Suprapubic skin (tissue), 4 donors: ENCODE measurements around the gene ZP2. TPM values are rescaled to one million over a fixed set of nuclear protein-coding genes. Genes with fewer than 3 reads are reported as not detected.
"Not testable (repeated sequence)": the region's sequence is repeated elsewhere in the genome, so short reads cannot be mapped to it uniquely, and the experiment has no call there.

Experiments used
- DNase-seq, 2 donors: peaks; one replicate each; pipeline ENCODE4 v3.0.0-alpha.2; 2019; ENCODE audit warnings: low spot score in 2 of 2
- H3K27ac ChIP-seq: fragments of 200-600 bp; sonication (generic); one replicate; pipeline ENCODE4 v1.5.1; 2019
- H3K27me3 ChIP-seq: fragments of 200-600 bp; sonication (generic); one replicate; pipeline ENCODE4 v1.5.1; 2019
- H3K36me3 ChIP-seq: fragments of 200-600 bp; sonication (generic); one replicate; pipeline ENCODE4 v1.5.1; 2019
- H3K4me1 ChIP-seq: fragments of 200-600 bp; sonication (generic); one replicate; pipeline ENCODE4 v1.5.1; 2019
- H3K4me3 ChIP-seq: fragments of 200-600 bp; sonication (generic); one replicate; pipeline ENCODE4 v1.5.1; 2019; ENCODE audit warnings: mild to moderate bottlenecking
- H3K9me3 ChIP-seq: fragments of 200-600 bp; sonication (generic); one replicate; pipeline ENCODE4 v1.5.1; 2019
- CTCF ChIP-seq, 2 donors: fragments of 200-600 bp in 1 of 2; fragments of 450-650 bp in 1 of 2; sonication (generic) in 1 of 2; IDR thresholded peaks; one replicate each; pipeline ENCODE4 v1.5.1; 2016 to 2019; ENCODE audit warnings: antibody characterized with exemption in 2 of 2, mild to moderate bottlenecking in 1 of 2, moderate library complexity in 1 of 2
- EP300 ChIP-seq: sonication (generic); formaldehyde crosslinking; IDR thresholded peaks from one replicate; pipeline ENCODE4 v1.6.1; 2017; ENCODE audit warnings: antibody characterized with exemption
- POLR2A ChIP-seq, 2 donors: fragments of 450-650 bp; IDR thresholded peaks; one replicate each; pipeline ENCODE4 v1.6.1; 2017; ENCODE audit warnings: antibody characterized with exemption in 2 of 2, mild to moderate bottlenecking in 2 of 2, moderate library complexity in 2 of 2
- POLR2AphosphoS5 ChIP-seq, 3 donors: sonication (generic); formaldehyde crosslinking; IDR thresholded peaks; one replicate each; pipeline ENCODE4 v1.6.1; 2017; ENCODE audit warnings: antibody characterized with exemption in 3 of 3
- WGBS: methylation state at CpG from one replicate; pipeline ENCODE4 v1.1.5; 2018; 5-methylcytosine and 5-hydroxymethylcytosine counted together
- total RNA-seq, 4 donors: library from RNA; depleted of rRNA; stranded (reverse); fragments of >200 nt; gene quantifications; one replicate each; pipeline ENCODE4 v1.1.0, GENCODE V29; 2016

Gene ZP2
- total RNA-seq, 4 donors from 2014 or later, result not detected

GRCh38 chr16:21203155-21203797 lies 8.1 kb downstream of the ZP2 start:
- no peak for DNase-seq
- no peaks in the 10 kb centered on the region for H3K4me1 ChIP-seq
- H3K9me3 ChIP-seq, result no peaks in the 10 kb centered on the region
- H3K27me3 ChIP-seq, result peaks cover 9% of the 10 kb centered on the region
- no peak overlapping the region for H3K27ac ChIP-seq
- TF ChIP-seq POLR2AphosphoS5 (IDR thresholded peaks at IDR 0.05) (no peak), EP300 (no peak), POLR2A (IDR thresholded peaks at IDR 0.05) (no peak), CTCF (IDR thresholded peaks at IDR 0.05) (no peak)
- WGBS, result 64% methylated on average over 7 of the region's 7 CpGs
- H3K36me3 ChIP-seq, result no peaks in the 10 kb centered on the region
- H3K4me3 ChIP-seq, result no peak overlapping the region

- peaks cover 9% of the 10 kb centered on the region for H3K27me3 ChIP-seq
Observed at GRCh38 chr16:21199607-21200218, 11.7 kb downstream of the ZP2 start.

GRCh38 chr16:21197621-21198020 lies 13.8 kb downstream of the ZP2 start:
- H3K36me3 ChIP-seq, result no peaks in the 10 kb centered on the region
- H3K27me3 ChIP-seq, result peaks cover 9% of the 10 kb centered on the region
- no peak for DNase-seq
- no peak overlapping the region for H3K4me3 ChIP-seq
- no peaks in the 10 kb centered on the region for H3K9me3 ChIP-seq
- no peak overlapping the region for H3K27ac ChIP-seq
- no peak for TF ChIP-seq POLR2A (IDR thresholded peaks at IDR 0.05)
- TF ChIP-seq EP300, result no peak
- TF ChIP-seq POLR2AphosphoS5 (IDR thresholded peaks at IDR 0.05), result no peak
- no peak for TF ChIP-seq CTCF (IDR thresholded peaks at IDR 0.05)
- no peaks in the 10 kb centered on the region for H3K4me1 ChIP-seq
- 64% methylated on average over 3 of the region's 3 CpGs for WGBS

More at GRCh38 chr16:21199607-21200218, 11.7 kb downstream of the ZP2 start:
- no peaks in the 10 kb centered on the region for H3K4me1 ChIP-seq
- WGBS, result 66% methylated on average over 5 of the region's 5 CpGs
- no peak for DNase-seq
- no peak overlapping the region for H3K4me3 ChIP-seq
- H3K9me3 ChIP-seq, result no peaks in the 10 kb centered on the region
- H3K27ac ChIP-seq, result no peak overlapping the region
- H3K36me3 ChIP-seq, result no peaks in the 10 kb centered on the region
- no peak for TF ChIP-seq EP300
- no peak for TF ChIP-seq CTCF (IDR thresholded peaks at IDR 0.05)
- TF ChIP-seq POLR2A (IDR thresholded peaks at IDR 0.05), result no peak
- no peak for TF ChIP-seq POLR2AphosphoS5 (IDR thresholded peaks at IDR 0.05)

GRCh38 chr16:21197112-21197511 lies 14.3 kb downstream of the ZP2 start:
- Histone ChIP-seq H3K36me3 (no peaks in the 10 kb centered on the region), H3K27me3 (peaks cover 9% of the 10 kb centered on the region), H3K4me1 (no peaks in the 10 kb centered on the region), H3K9me3 (no peaks in the 10 kb centered on the region), H3K27ac (no peak overlapping the region), H3K4me3 (no peak overlapping the region)
- TF ChIP-seq POLR2AphosphoS5 (IDR thresholded peaks at IDR 0.05), result no peak
- TF ChIP-seq POLR2A (IDR thresholded peaks at IDR 0.05), result no peak
- no peak for TF ChIP-seq EP300
- no peak for TF ChIP-seq CTCF (IDR thresholded peaks at IDR 0.05)
- no peak for DNase-seq
- WGBS, result 100% methylated on average over 1 of the region's 1 CpG

DNA sequence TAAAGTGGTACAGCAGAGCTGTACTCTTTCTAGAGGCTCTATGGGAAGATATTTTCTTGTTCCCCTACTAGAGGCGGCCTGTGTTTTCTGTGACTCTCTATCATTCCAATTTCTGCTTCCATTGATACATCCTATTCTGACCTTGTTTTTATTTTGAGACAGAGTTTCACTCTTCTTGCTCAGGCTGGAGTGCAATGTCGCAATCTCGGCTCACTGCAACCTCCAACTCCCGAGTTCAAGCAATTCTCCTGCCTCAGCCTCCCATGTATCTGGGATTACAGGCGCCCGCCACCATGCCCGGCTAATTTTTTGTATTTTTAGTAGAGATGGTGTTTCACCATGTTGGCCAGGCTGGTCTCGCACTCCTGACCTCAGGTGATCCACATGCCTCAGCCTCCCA lies 16.0 kb downstream of the ZP2 start:
- WGBS, result 92% methylated on average over 8 of the region's 8 CpGs
- H3K4me1 ChIP-seq, H3K36me3 ChIP-seq, H3K27me3 ChIP-seq, DNase-seq, H3K4me3 ChIP-seq, H3K27ac ChIP-seq, H3K9me3 ChIP-seq: not testable (repeated sequence)
